22Rv1 (cell line): ENCODE data around the gene ZNFX1.

Source experiments
- CTCF ChIP-seq: fragments of 450-650 bp; IDR thresholded peaks from 2 replicates; pipeline ENCODE4 v1.5.1; 2017; ENCODE audit warnings: mild to moderate bottlenecking
- ZFX ChIP-seq: fragments of 450-650 bp; IDR thresholded peaks from 2 replicates; pipeline ENCODE4 v1.6.1; 2017; ENCODE audit warnings: antibody characterized with exemption, borderline replicate concordance

- TF ChIP-seq CTCF (no peak), ZFX (no peak)
Observed at GRCh38 chr20:49210101-49210756, 67.6 kb downstream of the ZNFX1 start.
